ENCODE data around the gene PHYKPL.
"Not testable (repeated sequence)": the region's sequence is repeated elsewhere in the genome, so short reads cannot be mapped to it uniquely, and the experiment has no call there.

Gene PHYKPL

DNA sequence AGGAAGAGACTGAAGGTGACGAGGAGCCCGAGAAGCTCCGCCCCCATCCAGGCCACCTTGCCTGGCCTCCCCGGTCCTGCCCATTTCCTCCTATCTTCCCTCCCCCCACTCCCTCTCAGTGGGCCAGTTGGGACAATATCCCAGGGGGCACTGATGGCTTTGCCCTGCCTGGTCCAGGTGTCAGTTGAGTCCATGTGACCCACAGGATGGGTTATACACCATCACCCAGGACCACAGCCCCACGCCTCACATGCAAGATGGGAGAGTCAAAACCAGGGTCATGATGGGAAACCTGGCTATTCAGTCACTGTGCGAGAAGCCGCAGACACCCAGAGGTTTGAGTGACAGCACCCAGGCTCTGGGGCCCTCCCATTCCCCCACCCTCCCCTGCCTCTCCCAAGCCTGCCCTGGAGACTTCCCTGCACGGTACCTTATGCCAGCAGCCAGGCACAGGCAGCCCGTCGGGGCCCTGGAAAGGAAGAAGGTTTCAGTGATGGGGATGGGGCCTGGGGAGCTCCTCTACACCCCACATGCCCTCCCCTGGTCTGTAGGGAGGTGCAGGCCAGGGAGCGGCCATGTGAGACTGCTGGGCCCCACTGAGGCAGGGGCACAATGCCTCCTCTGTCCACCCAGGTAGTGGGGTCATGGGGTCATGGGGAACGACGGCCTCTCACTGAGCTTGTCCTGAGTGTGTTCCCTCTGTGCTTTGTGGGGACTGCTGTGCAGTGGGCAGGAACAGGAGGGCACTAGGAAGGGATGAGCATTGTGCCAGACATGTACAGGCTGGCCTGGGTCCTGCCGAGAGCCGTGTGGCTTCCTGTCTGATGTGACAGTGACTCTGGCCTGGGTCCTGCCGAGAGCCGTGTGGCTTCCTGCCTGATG lies 6.3 kb upstream of the PHYKPL start:
- DNase-seq (ENCODE audit: low read depth), result no peak

DNA sequence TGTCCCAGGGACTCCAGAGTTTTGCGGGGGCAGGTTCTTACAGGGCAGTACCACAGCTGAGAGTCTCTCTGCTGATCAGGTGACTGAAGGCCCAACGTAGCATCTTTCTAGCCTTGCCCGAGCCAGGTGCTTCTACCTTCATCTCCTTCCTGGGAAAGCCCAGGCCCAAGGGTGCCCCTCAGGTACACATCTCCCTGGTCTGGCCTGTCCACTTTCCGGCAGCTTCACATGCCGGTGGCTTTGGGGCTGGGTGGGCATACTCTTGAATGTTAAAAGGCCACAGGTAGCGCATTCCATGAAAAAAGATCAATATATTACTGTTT lies 5.7 kb upstream of the PHYKPL start:
- no peak for DNase-seq (ENCODE audit: low read depth)

DNA sequence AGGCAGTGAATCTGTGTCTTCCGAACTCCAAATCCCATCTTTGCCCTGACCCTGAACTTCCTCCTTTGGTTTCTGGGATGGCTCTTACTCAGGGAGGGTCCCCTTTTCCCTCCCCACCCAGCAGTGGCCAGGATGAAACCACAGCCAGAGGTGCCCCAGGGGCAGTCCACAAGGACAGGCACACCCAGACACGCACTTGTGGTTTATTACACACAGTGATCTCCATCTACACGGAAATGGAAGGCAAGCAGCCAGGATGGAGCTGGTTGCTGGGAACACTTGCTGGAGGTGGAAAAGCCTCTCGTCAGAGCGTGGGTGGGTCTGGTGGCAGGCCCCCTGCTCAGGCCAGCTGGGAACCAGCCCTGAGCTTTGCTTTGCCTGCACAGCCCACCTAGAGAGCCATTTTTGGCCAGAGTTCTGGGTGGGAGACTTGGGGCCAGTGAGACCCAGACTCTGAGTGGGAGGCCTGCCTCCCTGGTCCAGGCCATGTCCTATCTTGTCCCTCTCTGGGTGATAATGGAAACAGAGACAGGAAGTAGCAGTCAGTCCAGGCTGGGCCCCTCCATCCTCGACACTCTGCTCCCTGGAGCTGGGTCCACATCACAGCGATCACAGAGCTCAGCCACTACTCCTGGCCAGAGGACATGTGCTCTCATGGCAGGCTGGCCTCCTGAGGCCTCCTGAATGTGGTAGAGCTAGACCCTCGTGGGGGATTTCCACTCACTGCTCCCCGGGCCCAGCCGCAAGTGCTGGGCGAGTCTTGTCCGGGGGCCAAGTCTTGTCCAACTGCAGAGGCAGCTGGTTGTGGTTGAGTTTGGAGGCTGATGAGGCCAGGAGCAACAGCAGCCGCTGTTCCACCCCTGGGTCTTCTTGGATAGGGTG lies 5.1 kb upstream of the PHYKPL start:
- no peak for DNase-seq (ENCODE audit: low read depth)

DNA sequence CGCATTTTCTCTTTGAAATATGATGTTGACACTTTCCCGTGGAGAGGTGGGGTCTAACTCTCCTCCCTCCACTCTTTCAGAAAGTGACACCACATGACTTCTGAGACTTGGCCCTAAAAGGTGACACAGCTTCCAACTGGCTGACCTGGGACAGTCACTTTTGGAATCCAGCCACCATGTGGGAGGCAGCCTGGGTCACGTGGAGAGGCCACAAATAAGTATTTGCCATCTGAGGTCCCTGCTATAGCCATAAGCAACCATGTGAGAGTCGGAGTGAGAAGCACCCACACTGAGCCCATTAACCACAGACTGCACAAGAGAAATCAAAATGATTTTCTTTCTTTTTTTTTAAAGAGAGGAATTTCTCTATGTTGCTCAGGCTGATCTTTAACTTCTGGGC lies 4.1 kb upstream of the PHYKPL start:
- no peak for DNase-seq (ENCODE audit: low read depth)

DNA sequence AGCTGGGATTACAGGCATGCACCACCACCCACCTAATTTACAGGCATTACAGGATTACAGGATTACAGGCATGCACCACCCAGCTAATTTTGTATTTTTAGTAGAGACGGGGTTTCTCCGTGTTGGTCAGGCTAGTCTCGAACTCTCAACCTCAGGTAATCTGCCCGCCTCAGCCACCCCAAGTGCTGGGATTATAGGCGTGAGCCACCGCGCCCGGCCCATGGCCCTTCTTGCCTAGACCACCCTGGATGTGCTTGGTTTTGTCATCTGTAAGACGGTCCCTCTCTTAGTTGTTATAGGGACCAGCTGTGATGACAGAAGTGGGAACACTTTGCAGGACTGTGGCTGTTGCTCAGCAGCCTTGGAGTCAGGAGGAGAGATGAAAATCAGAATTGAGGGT lies 3.5 kb upstream of the PHYKPL start:
- no peak for DNase-seq (ENCODE audit: low read depth)

DNA sequence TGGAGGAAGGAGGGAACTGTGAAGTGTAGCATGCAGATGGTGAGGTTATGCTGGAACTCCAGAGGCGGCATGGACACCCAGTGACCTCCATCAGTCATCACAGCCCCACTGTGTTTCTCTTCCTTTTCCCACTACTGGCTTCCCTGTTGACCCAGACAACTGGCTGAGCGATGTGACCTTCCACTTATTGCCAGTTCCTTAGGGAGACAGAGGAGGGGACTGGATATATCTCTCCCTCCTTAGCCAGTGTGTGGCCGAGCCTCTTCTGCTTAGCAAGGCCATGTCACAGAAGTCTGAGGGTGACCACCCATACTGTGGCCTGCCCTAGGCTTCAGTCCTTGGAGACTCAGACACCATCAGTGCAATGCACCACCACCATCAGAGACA lies 3.0 kb upstream of the PHYKPL start:
- no peak for DNase-seq (ENCODE audit: low read depth)

DNA sequence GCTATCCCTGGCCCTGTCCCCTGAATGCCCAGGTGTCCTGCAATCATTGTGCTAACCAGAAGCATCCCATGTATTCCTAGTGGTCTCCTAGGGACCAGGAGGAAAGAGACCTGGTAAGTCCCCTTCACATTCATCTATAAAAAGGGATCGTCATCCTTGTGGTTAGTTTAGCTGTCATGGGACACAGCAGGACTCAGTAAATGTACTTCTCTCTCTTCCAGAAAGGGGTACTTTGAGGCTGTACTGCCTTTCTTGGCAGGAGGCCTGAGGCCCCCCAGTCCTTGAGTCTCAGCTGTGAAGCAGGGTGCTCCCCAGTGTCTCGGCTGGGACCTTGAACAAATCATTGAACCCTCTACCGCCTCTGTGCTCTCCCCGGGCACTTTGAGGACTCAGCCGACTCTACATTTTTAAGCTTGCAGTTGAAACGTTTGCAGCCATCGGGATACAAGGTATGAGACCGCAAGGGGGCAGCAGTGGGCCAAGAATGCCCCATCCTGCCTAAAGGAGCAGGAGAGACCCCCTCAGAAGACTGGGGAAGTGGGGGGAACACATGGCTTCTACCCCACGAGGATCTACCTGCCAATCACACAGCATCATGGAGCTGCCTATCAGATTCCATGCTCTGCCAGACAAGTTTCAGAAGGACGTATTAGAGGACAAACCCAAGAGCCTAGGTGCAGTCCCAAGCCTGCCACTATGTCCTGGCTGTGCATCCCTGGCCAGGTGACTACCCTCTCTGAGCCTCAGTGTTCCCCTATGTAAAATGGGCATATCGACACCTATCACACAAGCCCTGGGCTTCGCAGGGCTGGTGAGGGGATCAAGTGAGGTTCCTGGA lies 2.4 kb upstream of the PHYKPL start:
- DNase-seq (ENCODE audit: low read depth), result peak; percentile 71

DNA sequence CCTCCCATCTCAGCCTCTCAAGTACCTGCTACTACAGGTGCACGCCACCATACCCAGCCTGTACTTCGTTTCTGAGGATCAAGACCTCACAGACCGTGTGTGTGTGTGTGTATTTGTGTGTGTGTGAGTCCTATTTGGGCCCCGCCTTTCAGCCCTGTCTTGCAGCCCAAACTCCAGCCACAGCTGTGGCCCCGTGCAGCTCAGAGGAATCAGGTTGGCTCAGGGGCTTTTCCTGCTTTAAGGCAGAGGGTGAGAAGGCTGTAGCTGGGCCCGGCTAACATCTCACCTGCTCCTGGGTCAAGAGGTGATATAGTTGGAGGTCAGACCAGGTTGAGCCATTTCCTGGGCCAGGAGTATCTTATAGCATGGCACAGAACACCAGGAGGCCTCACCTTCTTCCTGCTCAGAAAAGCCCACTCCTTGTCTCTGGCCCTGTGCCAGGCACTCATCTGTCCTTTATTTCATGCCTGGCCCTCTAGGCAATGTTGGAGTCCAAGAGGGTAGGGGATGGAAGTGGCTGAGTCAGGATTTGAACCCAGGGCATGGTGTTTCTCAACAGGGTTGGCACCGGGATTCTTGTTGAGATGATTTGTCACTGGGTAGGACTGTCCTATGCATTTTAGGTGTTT lies 1.6 kb upstream of the PHYKPL start:
- no peak for DNase-seq (ENCODE audit: low read depth)

DNA sequence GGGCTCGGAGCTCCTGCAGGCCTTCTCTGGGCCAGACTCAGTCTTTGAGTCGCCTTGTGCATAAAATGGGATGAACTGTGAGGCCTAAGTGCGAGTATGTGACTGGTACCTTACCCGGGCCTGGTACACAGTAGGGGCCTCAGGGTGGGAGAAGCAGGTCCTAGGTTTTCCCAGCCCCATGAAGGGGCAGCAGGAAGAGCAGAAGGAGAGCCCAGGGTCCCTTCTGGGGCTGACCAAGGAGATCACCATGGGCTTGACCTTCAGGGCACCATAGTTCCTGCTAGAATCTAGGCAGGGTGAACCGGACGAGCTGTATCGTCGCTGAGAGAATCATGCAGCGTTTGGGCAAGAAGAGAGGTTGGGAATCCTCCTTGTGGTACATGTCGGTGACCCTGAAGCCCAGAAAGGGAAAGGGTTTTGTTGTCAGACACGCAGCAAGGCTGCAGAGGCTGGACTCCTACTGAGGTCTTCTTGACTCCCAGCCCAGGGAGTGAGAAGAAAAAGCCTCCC lies 373 bp upstream of the PHYKPL start:
- DNase-seq (ENCODE audit: low read depth), result no peak

DNA sequence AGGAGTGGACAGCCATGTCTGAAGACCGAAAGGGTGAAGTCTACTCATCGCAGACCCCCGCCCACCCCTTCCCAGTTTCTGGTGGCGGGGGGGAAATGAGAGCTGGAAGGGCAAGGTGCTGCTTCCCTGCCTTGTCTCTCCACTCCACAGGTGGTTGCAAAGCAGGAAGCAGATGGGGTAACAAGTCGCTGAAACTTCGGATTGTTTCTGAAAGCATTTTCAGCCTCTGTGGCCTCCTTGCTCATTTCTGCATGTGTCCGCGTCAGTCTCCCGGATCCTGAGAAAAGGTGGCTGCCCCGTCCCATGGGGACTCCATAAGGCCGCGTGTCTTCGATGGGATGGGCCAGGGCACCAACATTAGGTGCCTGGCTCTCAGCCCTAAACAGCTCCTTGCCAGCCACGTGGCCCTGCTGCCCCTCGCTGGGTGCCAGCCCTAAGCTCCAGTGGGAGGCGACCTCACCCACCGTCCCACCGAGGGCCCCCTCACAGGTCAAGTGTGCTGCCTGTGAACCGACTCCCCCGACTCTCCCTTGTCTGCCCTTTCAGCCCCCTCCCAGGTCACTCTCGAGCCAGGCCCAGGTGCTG lies 971 bp downstream of the PHYKPL start:
- DNase-seq (ENCODE audit: low read depth), result no peak

DNA sequence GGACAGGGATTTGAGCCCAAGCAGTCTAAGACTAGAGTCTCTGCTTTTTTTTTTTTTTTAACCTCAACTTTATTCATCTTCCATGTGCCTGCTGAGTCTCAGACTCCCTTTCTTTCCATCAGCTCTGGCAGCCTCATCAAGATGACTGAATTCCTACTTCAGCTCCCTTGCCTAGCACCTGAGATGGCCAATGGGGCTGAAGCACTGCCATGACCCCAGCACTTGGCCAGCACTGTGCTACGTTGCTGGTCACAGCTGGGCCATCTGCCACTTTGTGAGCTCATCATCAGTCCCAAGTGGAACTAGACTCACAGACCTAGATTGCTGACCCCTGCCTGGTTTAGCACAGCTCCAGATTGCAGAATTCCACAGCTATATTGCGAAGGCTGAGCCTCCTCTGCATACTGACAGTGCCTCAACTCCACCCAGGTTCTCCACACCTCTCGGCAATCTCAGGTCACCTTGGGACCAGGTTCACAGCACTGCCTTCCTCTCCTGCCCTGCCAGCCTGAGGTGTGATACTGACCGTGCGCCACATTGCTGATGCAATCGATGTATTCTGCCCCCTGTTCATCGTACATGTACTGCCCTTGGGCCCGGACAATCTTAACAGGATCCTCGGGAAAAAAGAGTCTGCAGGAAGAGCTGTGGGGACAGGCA lies 1.6 kb downstream of the PHYKPL start:
- no peak for DNase-seq (ENCODE audit: low read depth)

DNA sequence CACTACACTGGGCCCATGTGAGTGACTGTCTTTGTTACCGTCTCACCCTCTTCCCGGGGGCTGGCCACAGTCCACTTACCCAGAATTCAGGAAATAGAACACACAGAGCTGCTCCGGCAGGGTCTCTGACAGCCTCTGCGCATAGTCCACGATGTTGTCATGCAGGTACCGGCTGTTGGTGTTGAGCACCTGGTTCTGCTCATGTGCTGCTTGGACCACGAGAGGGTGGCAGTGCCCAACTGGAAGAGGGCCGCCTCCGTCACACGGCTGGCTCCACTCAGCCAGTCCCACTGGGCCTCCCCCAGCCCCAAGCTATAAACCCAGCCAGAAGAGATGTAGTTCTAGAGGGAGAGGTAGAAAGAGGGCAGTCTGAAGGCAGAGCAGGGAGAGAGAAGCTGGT lies 2.7 kb downstream of the PHYKPL start:
- DNase-seq (ENCODE audit: low read depth), result no peak

DNA sequence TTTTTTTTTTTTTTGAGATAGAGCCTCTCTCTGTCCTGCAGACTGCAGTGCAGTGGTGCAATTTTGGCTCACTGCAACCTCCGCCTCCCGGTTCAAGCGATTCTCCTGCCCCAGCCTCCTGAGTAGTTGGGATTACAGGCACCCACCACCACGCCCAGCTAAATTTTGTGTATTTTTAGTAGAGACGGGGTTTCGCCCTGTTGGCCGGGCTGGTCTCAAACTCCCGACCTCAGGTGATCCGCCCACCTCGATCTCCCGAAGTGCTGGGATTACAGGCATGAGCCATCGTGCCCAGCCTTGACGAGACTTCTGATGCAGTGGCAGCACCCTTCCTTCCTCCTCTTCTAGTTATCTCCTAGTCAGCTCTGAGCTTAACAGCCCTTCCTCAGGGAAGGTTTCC lies 3.5 kb downstream of the PHYKPL start:
- DNase-seq (ENCODE audit: low read depth), result not testable (repeated sequence)

DNA sequence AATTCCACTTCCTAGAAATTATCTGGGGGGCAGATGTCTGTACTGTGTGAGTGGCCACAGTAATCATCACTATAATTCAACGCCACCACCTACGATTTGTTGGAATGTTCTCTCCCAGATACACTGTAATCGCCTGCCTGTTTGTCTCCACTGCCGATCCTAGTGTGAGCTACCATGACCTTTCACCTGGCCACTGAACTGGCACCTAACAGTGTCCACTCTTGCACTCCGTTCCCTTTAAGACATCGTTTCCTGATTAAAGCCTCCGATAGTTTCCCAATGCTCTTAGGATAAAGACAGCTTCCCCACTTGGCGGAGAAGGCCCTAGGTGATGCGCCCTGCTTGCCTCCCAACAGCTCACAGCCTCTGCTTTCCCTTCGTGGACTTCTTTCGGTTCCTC lies 4.0 kb downstream of the PHYKPL start:
- no peak for DNase-seq (ENCODE audit: low read depth)

DNA sequence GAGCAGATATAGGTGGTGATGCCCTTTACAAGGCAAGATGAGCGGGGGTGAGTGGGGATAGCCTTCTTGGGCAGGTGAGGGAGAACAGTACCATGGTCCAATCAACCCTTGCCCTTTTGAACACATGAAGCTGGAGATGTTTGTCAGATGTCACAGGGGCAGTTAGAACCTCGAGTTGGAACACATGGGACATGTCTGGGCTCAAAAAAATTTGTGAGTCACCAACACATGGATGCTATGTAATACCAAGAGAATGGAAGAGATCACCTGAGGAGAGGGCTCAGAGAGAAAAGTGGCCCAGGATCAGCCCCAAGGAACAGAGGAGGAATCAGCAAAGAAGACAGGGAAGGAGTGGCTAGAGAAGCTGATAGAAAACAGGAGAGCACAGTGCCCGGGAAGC lies 4.7 kb downstream of the PHYKPL start:
- no peak for DNase-seq (ENCODE audit: low read depth)

DNA sequence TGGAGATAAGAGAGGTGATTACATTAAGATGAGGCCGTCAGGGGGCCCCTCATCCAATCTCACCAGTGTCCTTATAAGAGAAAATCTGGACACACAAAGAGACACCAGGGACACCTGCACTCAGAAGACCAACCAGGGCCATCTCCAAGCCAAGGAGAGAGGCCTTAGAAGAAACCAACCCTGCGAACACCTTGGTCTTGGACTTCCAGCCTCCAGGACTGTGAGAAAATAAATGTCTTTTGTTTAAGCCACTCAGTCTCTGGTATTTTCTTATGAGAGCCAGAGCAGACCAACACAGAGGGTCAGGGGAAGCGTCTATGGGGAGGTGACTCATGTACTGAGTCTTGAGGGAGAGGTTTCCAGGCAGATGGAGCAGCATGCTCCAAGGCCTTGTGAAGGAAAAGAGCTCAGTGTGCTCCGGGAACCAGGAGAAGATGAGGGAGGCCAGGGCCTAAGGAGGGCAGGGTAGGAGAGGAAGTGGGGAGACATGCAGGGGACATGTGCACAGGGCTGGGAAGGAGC lies 5.4 kb downstream of the PHYKPL start:
- no peak for DNase-seq (ENCODE audit: low read depth)

DNA sequence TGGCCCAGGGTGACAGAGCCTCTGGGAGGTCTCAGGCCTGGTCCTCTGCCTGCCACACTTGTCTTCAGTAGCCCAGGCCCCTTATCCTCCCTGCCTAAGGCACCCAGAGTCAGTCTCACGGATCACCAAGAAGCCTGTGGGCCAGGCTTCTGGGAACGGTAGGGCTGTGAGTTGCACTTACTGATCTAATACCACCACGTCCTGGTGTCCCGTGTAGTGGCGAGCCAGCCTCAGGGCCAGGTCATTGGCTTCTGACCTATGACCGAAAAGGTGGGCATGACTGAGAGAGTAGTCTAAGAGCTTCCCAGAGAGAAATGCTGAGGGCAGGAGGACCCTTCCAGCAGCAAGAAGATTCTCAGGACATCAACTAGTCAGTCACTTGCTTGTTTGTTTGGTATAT lies 7.4 kb downstream of the PHYKPL start:
- DNase-seq (ENCODE audit: low read depth), result no peak

DNA sequence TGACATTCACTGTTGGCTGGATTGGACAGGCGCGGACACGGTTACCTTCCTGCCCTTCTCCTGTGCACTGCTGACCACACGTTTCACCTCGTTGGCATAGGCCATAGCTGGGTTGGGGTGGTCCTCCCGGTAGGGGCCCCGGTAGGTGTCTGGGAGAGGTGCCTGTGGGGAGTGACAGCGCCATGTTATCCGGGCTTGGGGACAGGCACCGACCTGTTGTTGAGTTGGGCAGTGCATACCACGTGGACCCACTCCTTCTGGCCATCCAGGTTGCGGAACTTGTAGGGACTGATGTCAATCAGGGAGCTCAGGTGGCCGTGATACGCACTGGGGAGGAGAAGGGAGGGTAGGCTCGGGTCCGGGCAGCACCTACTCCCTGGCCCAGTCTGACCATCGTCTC lies 8.2 kb downstream of the PHYKPL start:
- DNase-seq (ENCODE audit: low read depth), result no peak

DNA sequence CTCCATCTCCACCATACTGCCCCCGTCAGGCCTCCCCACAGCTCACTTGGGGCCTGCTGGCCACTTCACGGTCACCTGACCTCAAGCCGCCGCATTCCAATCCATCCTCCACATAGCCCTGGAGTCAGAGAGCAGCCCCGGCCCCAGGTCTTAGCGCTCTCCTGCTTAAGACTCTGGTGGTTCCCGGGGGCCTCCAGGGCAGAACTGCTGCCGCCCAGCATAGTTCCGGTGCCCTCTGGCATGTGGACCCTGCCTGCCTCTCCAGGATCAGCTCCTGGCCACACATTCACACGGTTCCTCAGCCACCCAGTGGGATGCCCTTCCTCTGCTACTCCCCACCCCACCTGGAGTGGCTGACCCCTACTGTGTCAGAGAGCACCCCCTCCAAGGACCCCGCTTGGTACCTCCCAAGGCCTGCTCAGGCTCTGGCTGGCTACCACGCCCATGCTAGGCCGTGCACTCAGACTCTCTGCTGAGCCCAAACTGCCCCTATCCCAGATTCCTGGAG lies 8.7 kb downstream of the PHYKPL start:
- DNase-seq (ENCODE audit: low read depth), result no peak

DNA sequence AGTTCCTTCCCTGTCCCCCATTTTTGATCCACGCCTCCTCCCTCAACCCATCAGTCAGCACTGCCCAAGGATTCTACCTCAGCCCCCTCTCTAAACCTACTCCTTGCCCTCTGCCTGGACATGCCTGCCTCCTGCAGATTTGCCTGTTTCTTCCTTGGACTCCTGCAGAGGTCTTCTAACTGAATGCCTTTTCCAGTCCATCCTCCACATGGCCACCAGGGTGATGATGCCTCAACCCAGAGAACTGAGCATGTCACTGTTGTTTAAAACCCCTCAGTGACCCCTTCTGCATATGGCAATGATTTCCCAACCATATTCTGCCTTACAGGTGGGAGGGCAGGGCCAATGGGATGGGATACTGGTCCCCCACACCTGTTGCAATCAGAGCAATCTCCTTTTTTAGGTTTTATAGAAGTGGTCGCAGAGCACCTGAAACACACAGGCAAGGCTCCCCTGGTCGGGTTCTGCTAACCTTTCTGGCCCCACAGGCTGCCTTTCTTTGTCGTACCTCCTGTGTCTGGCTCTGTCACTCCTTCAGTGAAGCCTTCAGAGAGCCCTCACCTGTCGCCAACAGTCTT lies 9.3 kb downstream of the PHYKPL start:
- no peak for DNase-seq (ENCODE audit: low read depth)

All from stimulated activated CD8-positive, alpha-beta memory T cell treated with anti-CD3 and anti-CD28 coated beads, Interleukin-12 subunit alpha, Interleukin-12 subunit beta, amount 100 ng/mL, for 1 hour (primary cell).